ENCODE measurements around the gene POLA2. TPM values are rescaled to one million over a fixed set of nuclear protein-coding genes. Genes with fewer than 3 reads are reported as not detected.
A peak's percentile ranks its signal among the peaks of the same experiment; 100 is the strongest.

The POLA2 gene
- total RNA-seq, 1 donor from 2014 or later, result 8.6 TPM

- no peak for DNase-seq
- no peak for TF ChIP-seq CTCF (IDR thresholded peaks at IDR 0.05; ENCODE audit: partially characterized antibody, unreplicated experiment)
- H3K27ac Mint-ChIP-seq (ENCODE audit: unreplicated experiment), result peak overlapping the region; percentile 70
- peaks cover 2% of the 10 kb centered on the region for H3K27me3 Mint-ChIP-seq (ENCODE audit: unreplicated experiment)
- H3K9me3 Mint-ChIP-seq (ENCODE audit: unreplicated experiment), result peaks cover under 1% of the 10 kb centered on the region
- peaks cover 30% of the 10 kb centered on the region for H3K4me1 Mint-ChIP-seq (ENCODE audit: low read depth, unreplicated experiment)
- H3K36me3 Mint-ChIP-seq (ENCODE audit: unreplicated experiment), result peaks cover 6% of the 10 kb centered on the region
- H3K4me3 Mint-ChIP-seq (ENCODE audit: unreplicated experiment), result peak overlapping the region; percentile 10
These were observed 78.5 kb downstream of the POLA2 start for GRCh38 chr11:65340226-65340625.

DNA sequence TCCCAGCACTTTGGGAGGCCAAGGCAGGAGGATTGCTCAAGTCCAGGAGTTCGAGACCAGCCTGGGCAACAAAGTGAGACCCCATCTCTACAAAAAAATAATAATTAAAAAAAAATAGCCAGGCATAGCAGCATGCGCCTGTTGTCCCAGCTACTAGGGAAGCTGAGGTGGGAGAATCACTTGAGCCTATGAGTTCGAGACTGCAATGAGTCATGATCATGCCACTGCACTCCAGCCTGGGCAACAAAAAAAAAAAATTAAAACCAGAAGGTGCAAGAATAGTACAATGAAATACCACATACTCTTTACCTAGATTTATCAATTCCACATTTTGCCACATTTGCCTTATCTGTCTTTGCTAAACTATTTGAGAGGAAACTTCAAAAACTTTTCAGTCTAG lies 80.1 kb downstream of the POLA2 start:
- no peak for DNase-seq
- Mint-ChIP-seq H3K4me3 (ENCODE audit: unreplicated experiment) (no peak overlapping the region), H3K9me3 (ENCODE audit: unreplicated experiment) (no peaks in the 10 kb centered on the region), H3K36me3 (ENCODE audit: unreplicated experiment) (peaks cover 6% of the 10 kb centered on the region), H3K4me1 (ENCODE audit: low read depth, unreplicated experiment) (peaks cover 25% of the 10 kb centered on the region), H3K27ac (ENCODE audit: unreplicated experiment) (no peak overlapping the region), H3K27me3 (ENCODE audit: unreplicated experiment) (peaks cover 1% of the 10 kb centered on the region)
- TF ChIP-seq CTCF (IDR thresholded peaks at IDR 0.05; ENCODE audit: partially characterized antibody, unreplicated experiment), result no peak

Other genes starting within 250 kb of the POLA2 start
- gene ARL2, start 247.8 kb upstream of the POLA2 start, total RNA-seq (ENCODE audit: unreplicated experiment), result 68.4 TPM
- gene SNX15, start 234.5 kb upstream of the POLA2 start, total RNA-seq (ENCODE audit: unreplicated experiment), result 40.4 TPM
- 14.4 TPM for gene SAC3D1, start 220.8 kb upstream of the POLA2 start, total RNA-seq (ENCODE audit: unreplicated experiment)
- 1.6 TPM for gene NAALADL1, start 203.4 kb upstream of the POLA2 start, total RNA-seq (ENCODE audit: unreplicated experiment)
- gene CDCA5, start 177.9 kb upstream of the POLA2 start, total RNA-seq (ENCODE audit: unreplicated experiment), result 7.7 TPM
- 33.9 TPM for gene ZFPL1, start 177.7 kb upstream of the POLA2 start, total RNA-seq (ENCODE audit: unreplicated experiment)
- gene VPS51, start 165.7 kb upstream of the POLA2 start, total RNA-seq (ENCODE audit: unreplicated experiment), result 105 TPM
- gene TM7SF2, start 150.1 kb upstream of the POLA2 start, total RNA-seq (ENCODE audit: unreplicated experiment), result 241 TPM
- gene ZNHIT2, start 144.3 kb upstream of the POLA2 start, total RNA-seq (ENCODE audit: unreplicated experiment), result 4.1 TPM
- 560 TPM for gene FAU, start 139.8 kb upstream of the POLA2 start, total RNA-seq (ENCODE audit: unreplicated experiment)
- gene MRPL49, start 139.6 kb upstream of the POLA2 start, total RNA-seq (ENCODE audit: unreplicated experiment), result 32.9 TPM
- gene SYVN1, start 127.4 kb upstream of the POLA2 start, total RNA-seq (ENCODE audit: unreplicated experiment), result 54.7 TPM
- not detected for gene SPDYC, start 91.7 kb upstream of the POLA2 start, total RNA-seq (ENCODE audit: unreplicated experiment)
- 234 TPM for gene CAPN1, start 80.0 kb upstream of the POLA2 start, total RNA-seq (ENCODE audit: unreplicated experiment)
- 23.5 TPM for gene CDC42EP2, start 52.9 kb downstream of the POLA2 start, total RNA-seq (ENCODE audit: unreplicated experiment)
- 121 TPM for gene DPF2, start 71.9 kb downstream of the POLA2 start, total RNA-seq (ENCODE audit: unreplicated experiment)
- 3.8 TPM for gene TIGD3, start 92.8 kb downstream of the POLA2 start, total RNA-seq (ENCODE audit: unreplicated experiment)
- gene SLC25A45, start 120.7 kb downstream of the POLA2 start, total RNA-seq (ENCODE audit: unreplicated experiment), result 0.25 TPM
- 11.1 TPM for gene FRMD8, start 124.7 kb downstream of the POLA2 start, total RNA-seq (ENCODE audit: unreplicated experiment)
- gene NEAT1, start 160.8 kb downstream of the POLA2 start, total RNA-seq (ENCODE audit: unreplicated experiment), result 107 TPM
- 18,218 TPM for gene MALAT1, start 237.1 kb downstream of the POLA2 start, total RNA-seq (ENCODE audit: unreplicated experiment)